Suprapubic skin (tissue), 4 donors: ENCODE results near the gene MOV10.

Experiments
- CTCF ChIP-seq, 2 donors: fragments of 200-600 bp in 1 of 2; fragments of 450-650 bp in 1 of 2; sonication (generic) in 1 of 2; IDR thresholded peaks; one replicate each; pipeline ENCODE4 v1.5.1; 2016 to 2019; ENCODE audit warnings: antibody characterized with exemption in 2 of 2, mild to moderate bottlenecking in 1 of 2, moderate library complexity in 1 of 2
- EP300 ChIP-seq: sonication (generic); formaldehyde crosslinking; IDR thresholded peaks from one replicate; pipeline ENCODE4 v1.6.1; 2017; ENCODE audit warnings: antibody characterized with exemption
- POLR2A ChIP-seq, 2 donors: fragments of 450-650 bp; IDR thresholded peaks; one replicate each; pipeline ENCODE4 v1.6.1; 2017; ENCODE audit warnings: antibody characterized with exemption in 2 of 2, mild to moderate bottlenecking in 2 of 2, moderate library complexity in 2 of 2
- POLR2AphosphoS5 ChIP-seq, 3 donors: sonication (generic); formaldehyde crosslinking; IDR thresholded peaks; one replicate each; pipeline ENCODE4 v1.6.1; 2017; ENCODE audit warnings: antibody characterized with exemption in 3 of 3

- TF ChIP-seq CTCF (IDR thresholded peaks at IDR 0.05) (no peak), POLR2AphosphoS5 (IDR thresholded peaks at IDR 0.05) (no peak), EP300 (no peak), POLR2A (IDR thresholded peaks at IDR 0.05) (no peak)
Measured at GRCh38 chr1:112703706-112704105, 29.2 kb downstream of the MOV10 start.
